Stimulated activated CD8-positive, alpha-beta memory T cell treated with anti-CD3 and anti-CD28 coated beads, Interleukin-15, amount 100 ng/mL, for 1 hour (primary cell): ENCODE data around the gene MINK1.
"Not testable (repeated sequence)": the region's sequence is repeated elsewhere in the genome, so short reads cannot be mapped to it uniquely, and the experiment has no call there.

ENCODE experiments used
- DNase-seq: peaks from one replicate; pipeline ENCODE4 v3.0.0-alpha.2; 2020; ENCODE audit warnings: low read depth

MINK1 gene

DNA sequence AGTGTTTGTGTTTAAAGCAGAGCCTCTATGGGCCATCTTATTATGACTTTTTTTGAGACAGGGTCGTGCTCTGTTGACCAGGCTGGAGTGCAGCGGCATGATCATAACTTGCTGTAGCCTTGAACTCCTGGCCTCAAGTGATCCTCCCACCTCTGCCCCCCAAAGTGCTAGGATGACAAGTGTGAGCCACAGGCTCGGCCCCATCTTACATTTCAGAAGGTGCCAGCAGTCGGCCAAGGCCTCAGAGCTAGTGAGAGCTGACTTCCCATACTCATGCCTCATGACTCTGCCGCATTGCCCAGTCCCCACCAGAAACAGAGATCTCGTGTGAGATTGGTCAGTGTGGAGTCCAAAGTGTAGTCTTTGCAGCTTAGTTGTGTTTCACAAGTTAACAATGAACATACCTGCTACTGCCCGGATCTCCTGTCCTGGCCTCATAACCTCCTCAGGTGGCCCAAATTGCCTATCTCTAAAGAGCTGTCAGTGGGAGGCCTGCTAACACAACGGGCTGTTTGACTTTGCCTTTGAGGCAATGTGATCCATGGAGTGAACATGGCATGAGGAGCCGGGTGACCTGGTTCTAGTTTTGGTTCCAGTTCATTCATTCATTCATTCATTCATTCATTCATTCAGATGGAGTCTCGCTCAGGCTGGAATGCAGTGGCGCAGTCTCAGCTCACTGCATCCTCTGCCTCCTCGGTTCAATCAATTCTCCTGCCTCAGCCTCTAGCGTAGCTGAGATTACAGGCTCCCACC, 13.7 kb downstream of the MINK1 start:
- DNase-seq = no peak

DNA sequence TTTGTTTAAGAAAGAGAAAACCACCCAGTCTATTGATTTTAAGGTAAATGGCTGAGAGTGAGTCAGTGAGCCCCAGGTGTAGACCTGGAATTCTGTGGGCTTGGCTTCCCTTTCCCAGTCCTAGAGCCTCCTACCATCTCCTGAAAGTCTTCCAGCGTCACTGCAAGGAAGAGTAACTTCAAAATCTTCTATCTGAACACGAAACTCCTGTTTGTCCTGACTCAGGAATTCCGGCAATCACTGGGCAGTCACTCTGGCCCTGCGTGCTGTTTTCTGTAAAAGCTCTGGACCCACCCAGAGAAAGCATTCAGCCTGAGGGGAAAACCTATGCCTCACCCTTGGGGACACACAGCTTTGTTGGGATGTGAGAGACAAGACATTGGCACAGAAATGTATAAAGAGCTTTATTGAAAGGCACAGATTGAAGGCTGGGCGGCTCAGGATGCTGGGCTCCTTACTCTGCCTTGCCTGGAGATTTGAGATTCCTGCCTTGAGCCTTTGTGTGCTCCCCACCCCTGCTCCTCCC, 15.9 kb downstream of the MINK1 start:
- no peak for DNase-seq

DNA sequence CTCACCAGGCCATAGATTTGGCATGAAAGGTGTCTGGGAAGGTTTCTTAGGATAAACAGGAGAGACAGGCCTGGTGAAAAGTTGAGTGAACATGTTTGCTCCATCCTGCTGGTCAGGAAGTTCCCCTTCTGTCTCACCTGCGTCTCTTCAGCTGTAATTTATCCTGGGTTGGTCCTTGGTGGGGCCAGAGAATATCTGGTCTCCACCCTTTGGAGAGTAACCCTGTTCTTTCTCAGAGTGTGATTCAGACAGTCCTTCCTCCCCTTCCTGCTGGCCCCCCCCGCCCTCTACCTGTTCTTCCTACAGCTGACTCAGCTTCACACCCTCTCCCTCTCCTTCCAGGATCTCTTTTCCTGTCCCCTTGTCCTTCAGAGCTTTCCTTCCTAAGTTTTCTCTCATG, 17.1 kb downstream of the MINK1 start:
- DNase-seq = no peak

DNA sequence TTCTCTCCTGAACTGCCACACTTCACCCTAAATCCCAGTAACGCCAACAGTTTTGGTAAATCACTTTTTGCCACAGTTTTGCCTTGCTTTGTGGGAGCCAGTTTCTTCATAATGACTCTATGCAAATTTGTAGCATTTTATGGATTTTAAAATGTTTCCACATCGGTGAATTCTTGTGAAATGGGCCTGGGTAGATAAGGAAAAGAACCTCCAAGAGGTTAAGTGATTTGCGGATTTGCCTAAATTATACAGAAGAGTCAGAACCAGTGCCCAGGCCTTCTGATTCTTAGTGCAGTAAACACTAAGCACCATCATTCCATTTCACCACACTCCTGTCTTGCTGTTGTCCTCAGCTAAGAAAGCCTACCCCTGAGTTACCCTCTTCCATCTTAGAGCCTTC, 17.9 kb downstream of the MINK1 start:
- DNase-seq = no peak

DNA sequence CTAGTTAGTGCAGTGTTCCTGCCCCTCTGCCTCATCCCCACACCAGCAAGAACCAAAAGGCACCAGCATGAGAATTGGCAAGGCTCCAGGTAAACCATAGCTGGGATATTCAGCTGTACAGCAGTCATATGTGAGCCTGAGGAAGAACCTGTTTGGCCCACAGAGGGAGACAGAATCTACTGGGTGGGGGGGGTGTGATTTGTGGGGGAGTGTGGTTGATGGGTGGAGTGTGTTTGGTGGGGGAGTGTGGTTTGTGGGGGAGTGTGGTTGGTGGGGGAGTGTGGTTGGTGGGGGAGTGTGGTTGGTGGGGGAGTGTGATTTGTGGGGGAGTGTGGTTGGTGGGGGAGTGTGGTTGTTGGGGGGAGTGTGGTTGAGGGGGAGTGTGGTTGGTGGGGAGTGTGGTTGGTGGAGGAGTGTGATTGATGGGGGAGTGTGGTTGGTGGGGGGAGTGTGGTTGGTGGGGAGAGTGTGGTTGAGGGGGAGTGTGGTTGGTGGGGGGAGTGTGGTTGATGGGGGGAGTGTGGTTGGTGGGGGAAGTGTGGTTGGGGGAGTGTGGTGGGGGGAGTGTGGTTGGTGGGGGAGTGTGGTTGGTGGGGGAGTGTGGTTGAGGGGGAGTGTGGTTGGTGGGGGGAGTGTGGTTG, 19.5 kb downstream of the MINK1 start:
- no peak for DNase-seq

DNA sequence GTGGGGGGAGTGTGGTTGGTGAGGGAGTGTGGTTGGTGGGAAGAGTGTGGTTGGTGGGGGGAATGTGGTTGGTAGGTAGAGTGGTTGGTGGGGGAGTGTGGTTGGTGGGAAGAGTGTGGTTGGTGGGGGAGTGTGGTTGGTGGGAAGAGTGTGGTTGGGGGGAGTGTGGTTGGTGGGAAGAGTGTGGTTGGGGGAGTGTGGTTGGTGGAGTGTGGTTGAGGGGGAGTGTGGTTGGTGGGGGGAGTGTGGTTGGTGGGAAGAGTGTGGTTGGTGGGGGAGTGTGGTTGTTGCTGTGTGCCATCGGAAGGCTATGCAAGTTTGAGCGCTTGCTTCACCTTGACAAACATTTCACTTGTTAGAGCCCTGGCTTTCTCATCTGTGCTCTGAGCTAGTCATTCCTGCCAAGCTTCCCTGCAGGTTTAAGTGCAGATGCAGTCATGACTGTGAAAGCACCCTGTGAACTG, 20.1 kb downstream of the MINK1 start:
- no peak for DNase-seq

DNA sequence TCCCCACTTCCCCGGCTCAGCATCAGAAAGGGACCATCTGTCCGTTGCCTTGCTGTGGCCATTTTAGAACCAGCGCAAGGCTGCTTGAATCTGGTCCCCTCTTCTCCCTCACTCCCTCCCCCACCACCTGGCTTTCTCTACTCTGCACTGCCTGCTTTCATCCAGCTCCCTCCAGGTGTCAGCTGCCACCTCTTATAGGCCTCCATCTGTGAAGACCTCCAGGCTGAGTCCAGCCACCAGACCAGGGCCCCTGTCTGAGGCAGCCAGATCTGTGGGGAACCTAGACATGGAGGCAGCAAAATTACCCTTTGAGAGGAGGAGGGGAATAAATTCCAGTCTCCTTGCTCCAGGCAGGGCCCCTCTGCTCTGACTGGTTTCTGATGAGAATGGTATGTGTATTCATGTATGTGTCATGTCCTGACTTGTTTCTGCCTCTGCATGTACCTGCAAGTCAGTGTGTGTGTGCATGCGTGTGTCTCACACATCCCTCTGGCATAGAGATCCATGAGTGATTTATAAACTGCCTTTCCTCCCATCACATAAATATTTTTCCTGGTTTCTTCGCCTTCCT, 21.1 kb downstream of the MINK1 start:
- no peak for DNase-seq

DNA sequence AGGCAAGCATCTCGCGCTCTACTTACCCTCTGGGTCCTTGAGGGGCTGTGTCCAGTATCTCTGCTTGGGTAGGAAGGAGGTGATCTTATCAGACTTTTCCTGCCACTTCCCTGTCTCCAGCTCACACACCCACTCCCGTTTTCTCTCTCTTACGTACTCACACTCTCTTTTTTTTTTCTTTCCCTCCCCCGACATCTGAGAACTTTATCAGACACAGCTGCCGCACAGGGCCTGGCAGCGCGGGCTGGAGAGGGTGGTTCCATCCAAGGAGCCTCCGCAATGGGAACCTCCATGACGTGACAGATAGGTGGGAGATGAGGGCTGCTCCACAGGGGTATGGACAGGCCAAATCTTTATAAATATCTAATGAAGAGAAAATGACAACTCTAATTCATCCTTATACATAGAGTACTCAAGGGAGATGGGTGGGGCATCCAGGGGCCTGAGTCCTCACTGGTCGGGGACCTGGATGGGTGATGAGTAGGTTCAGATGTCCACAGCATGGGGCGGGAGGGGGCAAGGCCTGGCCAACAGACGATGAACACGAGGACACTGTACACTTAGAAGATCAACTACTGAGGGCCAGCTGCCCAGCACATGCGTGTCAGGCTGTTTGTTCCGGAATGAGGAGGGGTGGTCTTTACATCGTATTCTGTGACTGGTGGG, 23.3 kb downstream of the MINK1 start:
- DNase-seq = no peak

DNA sequence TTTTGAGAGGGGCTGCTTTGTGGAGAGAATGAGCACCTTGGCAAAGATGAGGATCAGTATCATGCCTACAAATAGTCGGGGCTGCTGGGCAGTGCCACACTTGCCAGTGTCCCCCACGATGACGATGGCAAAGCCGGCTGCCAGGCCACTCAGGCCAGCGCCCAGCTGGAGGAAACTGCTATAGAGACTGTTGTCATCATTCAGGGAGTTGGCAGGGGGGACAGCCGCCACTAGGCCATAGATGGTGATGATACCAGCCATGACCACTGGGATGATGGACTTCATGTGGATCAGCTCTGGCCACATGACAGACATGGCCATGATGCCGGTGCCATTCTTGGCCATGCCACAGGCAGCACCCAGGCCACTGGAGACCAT, 23.8 kb downstream of the MINK1 start:
- no peak for DNase-seq

DNA sequence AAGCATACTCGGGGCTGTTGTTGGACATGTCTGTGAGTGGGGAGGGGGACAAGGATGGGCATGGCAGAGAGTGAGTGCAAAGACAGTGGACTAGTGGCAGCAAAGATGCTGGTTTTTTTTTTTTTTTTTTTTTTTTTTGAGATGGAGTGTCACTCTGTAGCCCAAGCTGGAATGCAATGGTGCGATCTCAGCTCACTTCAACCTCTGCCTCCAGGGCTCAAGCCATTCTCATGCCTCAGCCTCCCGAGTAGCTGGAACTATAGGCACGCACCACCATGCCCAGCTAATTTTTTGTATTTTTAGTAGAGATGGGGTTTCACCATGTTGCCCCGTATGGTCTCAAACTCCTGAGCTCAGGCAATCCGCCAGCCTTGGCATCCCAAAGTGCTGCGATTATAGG, 24.2 kb downstream of the MINK1 start:
- not testable (repeated sequence) for DNase-seq

DNA sequence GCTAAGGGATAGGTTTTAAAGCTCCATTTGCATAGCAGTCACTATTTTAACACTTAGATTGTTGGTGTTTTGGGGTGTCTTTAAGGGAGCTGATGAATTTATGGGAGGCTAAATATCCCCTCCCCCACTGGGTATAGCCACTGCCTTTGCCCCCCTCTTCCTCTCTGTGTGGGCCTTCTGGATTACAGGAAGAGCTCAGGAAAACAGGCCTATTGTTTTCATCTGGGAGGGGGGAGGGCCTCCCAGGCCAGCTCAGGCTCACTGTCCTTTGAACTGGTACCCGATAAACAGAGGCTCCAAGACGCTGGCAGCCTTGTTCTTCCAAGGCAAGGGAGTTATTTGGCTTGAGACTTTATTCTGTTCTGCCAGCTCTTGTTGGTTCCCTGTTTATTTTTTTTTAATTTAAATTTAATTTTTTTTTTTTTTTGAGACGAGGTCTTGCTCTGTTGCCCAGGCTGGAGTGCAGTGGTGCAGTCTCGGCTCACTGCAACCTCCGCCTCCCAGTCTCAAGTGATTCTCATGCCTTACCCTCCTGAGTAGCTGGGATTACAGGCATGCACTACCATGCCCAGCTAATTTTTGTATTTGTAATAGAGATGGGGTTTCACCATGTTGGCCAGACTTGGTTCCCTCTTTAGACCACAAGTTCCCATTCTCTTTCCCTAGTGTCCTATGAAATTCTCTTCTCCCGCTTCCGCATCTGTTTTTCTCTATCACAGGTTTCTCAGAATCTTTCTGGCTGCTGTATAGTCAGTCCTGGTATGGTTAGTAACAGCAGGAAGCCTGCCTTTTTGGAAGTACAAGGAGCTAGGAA, 25.1 kb downstream of the MINK1 start:
- DNase-seq = no peak

DNA sequence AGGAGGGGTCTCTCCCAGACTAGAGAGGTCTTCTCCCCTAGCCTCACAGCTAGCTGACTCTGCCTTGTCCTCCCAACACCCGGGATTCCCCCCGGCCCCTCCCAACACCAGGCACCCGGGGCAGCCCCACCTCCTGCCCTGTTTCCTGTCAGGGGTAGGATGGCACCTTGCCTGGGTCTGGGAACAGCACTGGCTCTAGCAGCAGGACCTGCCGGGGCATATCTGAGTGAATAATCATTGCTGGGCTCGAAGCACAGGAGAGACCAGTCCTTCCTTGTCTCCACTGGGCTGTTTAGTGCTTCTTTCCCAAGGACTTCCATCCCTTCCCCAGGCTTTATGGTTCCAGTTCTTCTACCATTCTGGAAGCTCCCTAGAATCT, 25.7 kb downstream of the MINK1 start:
- DNase-seq = no peak

DNA sequence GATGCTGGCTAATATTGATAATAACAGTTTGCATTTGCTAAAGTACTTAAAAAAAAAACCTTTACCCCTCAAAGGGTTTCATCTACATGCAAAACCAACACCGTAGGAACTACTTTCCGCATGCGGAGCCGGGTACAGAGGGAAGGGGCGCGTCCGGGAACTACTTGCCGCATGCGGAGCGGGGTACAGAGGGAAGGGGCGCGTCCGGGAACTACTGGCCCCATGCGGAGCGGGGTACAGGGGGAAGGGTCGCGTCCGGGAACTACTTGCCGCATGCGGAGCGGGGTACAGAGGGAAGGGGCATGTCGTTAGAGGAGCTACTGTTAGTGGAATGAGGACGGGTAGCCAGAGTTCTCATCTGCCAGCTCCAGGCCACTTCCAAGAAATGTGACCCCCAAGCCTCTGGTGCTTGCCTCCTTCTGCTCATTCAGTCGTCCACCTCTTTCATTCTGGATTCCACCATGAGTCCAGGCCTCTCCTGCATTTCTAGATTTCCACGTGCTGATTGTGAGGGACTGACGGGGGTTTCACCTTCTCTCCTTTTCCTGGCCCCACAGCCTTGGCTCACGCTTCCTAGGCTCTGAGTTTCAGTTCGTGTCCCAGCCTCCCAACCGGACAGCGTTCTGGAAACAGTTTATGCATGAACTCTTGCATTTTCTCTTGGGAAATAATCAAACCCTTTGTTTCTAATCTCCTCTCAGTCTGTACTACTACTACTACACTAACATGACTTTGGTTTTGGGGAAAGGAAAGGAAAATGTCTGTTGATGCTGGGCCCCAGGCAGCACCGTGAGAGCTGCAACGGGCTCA, 26.9 kb downstream of the MINK1 start:
- DNase-seq = no peak

DNA sequence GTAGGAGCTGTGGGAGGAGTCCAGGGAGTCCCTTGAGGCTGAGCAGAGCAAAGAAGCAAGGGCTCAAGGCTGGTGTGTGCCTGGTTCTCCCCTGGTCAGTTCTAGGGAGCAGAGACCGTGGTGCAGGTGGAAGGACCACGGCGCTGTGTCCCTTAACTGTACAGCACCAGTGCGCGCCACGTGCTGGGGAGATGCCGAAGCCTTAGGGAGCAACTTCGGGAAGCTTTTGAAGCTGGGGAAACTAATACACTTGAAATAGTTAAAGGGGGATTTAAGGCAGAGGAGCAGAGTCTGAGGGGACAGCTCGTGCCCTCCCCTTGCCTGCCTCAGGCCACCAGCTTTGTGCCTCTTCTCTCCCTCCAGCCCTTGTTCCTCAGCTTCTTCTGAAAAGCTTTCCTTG, 27.5 kb downstream of the MINK1 start:
- no peak for DNase-seq

DNA sequence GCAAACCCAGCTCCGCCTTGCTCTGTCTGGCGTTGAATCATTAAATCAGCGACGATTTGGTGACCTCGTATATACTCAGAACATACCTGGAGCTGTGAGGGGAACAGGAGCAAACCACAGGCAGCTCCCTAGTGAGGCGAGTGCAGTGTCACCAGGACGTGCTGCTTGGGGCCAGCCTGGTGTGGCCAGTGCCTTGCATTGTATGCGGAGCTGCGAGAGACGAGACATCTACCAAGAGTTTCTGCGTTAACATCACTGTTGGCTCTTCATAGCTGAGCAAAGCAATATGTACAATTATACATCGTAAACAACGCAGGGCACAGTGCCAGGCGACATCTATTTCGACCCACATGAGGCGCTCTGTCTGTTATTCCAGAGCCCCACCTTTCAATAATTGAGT, 27.9 kb downstream of the MINK1 start:
- DNase-seq = no peak

DNA sequence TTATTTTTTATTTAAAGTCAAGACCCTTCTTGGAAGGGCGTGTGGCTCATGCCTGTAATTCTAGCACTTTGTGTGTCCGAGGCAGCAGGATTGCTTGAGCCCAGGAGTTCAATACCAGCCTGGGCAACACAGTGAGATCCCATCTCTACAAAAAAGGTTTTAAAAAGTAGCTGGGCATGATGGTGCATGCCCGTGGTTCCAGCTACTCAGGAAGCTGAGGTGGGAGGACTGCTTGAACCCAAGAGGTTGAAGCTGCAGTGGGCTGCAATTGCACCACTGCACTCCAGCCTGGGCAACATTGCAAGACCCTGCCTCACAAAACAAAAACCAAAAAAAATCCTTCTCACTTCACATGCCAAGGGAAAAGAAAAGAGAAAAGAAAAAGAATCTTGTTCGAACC, 29.6 kb downstream of the MINK1 start:
- DNase-seq = no peak

DNA sequence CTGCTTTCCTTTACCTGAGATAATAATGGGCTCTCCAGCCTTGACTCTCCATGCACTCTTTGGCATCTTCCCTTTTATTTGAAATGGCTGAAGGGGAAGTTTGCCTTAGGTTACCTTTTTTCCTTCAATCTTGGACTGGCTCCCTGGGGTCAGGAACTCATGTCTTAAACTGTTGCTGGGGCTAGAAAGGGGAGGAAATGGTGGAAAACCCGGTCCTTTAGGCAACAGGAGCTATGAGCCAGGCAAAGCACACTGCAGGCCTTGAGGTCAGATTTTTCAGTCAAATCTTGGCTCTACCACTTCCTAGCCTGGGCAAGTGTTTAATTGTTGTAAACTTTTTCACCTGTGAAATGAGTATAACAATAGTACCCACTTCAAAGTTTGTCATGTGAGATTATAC, 30.2 kb downstream of the MINK1 start:
- no peak for DNase-seq

DNA sequence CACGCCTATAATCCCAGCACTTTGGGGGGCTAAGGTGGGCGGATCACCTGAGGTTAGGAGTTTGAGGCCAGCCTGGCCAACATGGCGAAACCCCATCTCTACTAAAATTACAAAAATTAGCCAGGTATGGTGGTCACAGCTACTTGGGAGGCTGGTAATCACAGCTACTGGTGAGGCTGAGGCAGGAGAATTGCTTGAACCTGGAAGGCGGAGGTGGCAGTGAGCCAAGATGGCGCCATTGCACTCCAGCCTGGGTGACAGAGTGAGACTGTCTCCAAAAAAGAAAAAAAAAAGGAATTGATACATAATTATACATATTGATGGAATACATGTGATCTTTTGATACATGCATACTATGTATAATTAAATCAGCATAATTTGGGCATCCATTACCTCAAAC, 34.4 kb downstream of the MINK1 start:
- DNase-seq = not testable (repeated sequence)

DNA sequence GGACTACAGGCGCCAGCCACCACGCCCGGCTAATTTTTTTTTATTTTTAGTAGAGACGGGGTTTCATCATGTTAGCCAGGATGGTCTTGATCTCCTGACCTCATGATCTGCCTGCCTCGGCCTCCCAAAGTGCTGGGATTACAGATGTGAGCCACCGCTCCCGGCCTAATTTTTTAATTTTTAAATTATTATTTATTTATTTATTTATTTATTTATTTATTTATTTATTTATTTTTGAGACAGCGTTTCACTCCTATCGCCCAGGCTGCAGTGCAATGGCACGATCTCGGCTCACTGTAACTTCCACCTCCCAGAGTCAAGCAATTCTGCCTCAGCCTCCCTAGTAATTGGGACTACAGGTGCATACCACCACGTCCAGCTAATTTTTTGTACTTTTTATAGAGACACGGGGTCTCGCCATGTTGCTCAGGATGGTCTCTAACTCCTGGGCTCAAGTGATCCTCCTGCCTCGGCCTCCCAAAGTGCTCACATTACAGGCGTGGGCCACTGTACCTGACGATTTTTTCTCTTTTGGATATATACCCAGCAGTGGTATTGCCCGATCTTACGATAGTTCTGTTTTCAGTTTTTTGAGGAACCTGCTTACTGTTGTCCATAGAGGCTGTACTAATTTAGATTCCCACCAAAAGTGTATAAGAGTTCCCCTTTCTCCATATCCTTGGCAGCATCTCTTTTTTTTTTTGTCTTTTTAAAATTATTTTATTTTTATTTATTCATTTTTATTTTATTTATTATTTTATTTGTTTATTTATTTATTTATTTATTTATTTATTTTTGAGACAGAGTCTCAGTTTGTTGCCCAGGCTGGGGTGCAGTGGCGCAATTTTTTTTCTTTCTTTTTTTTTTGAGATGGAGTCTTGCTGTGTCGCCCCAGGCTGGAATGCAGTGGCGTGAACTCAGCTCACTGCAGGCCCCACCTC, 36.2 kb downstream of the MINK1 start:
- DNase-seq = not testable (repeated sequence)

DNA sequence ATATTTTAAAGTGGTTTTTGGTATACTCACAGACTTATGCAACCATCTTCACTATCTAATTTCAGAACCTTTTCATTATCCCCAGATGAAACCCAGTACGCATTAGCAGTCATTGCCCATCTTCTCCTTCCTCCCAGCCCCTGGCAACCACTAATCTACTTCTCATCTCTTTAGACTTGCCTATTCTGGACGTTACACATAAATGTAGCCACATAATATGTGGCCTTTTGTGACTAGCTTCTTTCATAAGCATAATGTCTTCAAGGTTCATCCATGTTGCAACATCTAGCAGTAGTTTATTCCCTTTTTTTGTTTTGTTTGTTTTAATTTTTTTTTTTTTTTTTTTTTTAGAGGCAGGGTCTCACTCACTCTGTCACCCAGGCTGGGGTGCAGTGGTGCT, 37.7 kb downstream of the MINK1 start:
- no peak for DNase-seq
